ENCODE results near the gene RNF32.
"Not testable (repeated sequence)": the region's sequence is repeated elsewhere in the genome, so short reads cannot be mapped to it uniquely, and the experiment has no call there.

- TF ChIP-seq CTCF (IDR thresholded peaks at IDR 0.05 in 8 of 11, conservative IDR thresholded peaks at IDR 0.05 in 3 of 11); POLR2A (IDR thresholded peaks at IDR 0.05); POLR2AphosphoS5 (IDR thresholded peaks at IDR 0.05): not testable (repeated sequence)
Measured at GRCh38 chr7:156697283-156697682, 56.7 kb downstream of the RNF32 start.
